Measurements from ENCODE around the gene VAC14.
"Not testable (repeated sequence)": the region's sequence is repeated elsewhere in the genome, so short reads cannot be mapped to it uniquely, and the experiment has no call there.

The VAC14 gene

GRCh38 chr16:70675851-70676513 lies 125.0 kb downstream of the VAC14 start:
- Histone ChIP-seq H4K8ac (ENCODE audit: low read depth, low read length) (no peak overlapping the region), H3K9me3 (ENCODE audit: insufficient read depth, low read depth, low read length) (peaks cover 3% of the 10 kb centered on the region), H2BK12ac (ENCODE audit: low read length) (no peak overlapping the region), H3K27ac (ENCODE audit: low read depth, low read length) (no peak overlapping the region), H3K27me3 (ENCODE audit: insufficient read depth, low read length) (no peaks in the 10 kb centered on the region), H3K4ac (ENCODE audit: low read depth, low read length) (no peak overlapping the region), H2AK5ac (ENCODE audit: low read length) (no peak overlapping the region), H4K91ac (ENCODE audit: low read depth, low read length) (no peak overlapping the region), H3K79me2 (ENCODE audit: control insufficient read depth, insufficient read depth, low read length, poor library complexity) (peaks cover 2% of the 10 kb centered on the region), H4K12ac (ENCODE audit: low read depth, low read length) (no peak overlapping the region), H3K4me2 (ENCODE audit: low read length) (no peak overlapping the region), H2AFZ (ENCODE audit: insufficient read depth, low read length, poor library complexity) (no peak overlapping the region), H3K4me1 (ENCODE audit: control insufficient read depth in 1 of 2, insufficient read depth in 2 of 2, low read length in 2 of 2) (peaks cover under 1 to 1% of the 10 kb centered on the region in 2 experiments), H3K18ac (ENCODE audit: low read length) (no peak overlapping the region), H3K9ac (ENCODE audit: low read length) (no peak overlapping the region), H3K36me3 (ENCODE audit: control insufficient read depth in 1 of 2, insufficient read depth in 2 of 2, low read length in 2 of 2) (peaks cover 75% of the 10 kb centered on the region in 2 experiments), H3K4me3 (ENCODE audit: low read depth, low read length) (no peak overlapping the region), H2BK5ac (ENCODE audit: low read depth, low read length, poor library complexity) (no peak overlapping the region), H2BK120ac (ENCODE audit: insufficient read depth, low read length, poor library complexity) (no peak overlapping the region), H3K23ac (ENCODE audit: low read length) (no peak overlapping the region), H3K79me1 (ENCODE audit: low read length) (no peaks in the 10 kb centered on the region), H3K14ac (ENCODE audit: low read length) (no peak overlapping the region)
- WGBS (ENCODE audit: extremely low coverage, insufficient coverage, insufficient read length): no CpG with 5 or more reads among the region's 7 CpGs
- DNase-seq: no peak

GRCh38 chr16:70674221-70675014 lies 126.5 kb downstream of the VAC14 start:
- no peak for DNase-seq
- H3K4me1 ChIP-seq (ENCODE audit: control insufficient read depth in 1 of 2, insufficient read depth in 2 of 2, low read length in 2 of 2): no peaks in the 10 kb centered on the region
- no CpG with 5 or more reads among the region's 18 CpGs for WGBS (ENCODE audit: extremely low coverage, insufficient coverage, insufficient read length)
- no peak overlapping the region for H3K23ac ChIP-seq (ENCODE audit: low read length)
- peaks cover 67 to 78% of the 10 kb centered on the region in 2 experiments for H3K36me3 ChIP-seq (ENCODE audit: control insufficient read depth in 1 of 2, insufficient read depth in 2 of 2, low read length in 2 of 2)
- H3K4me2 ChIP-seq (ENCODE audit: low read length): no peak overlapping the region
- H4K12ac ChIP-seq (ENCODE audit: low read depth, low read length): no peak overlapping the region
- H3K4me3 ChIP-seq (ENCODE audit: low read depth, low read length): no peak overlapping the region
- H2AK5ac ChIP-seq (ENCODE audit: low read length): no peak overlapping the region
- H4K91ac ChIP-seq (ENCODE audit: low read depth, low read length): no peak overlapping the region
- H3K14ac ChIP-seq (ENCODE audit: low read length): no peak overlapping the region
- H3K4ac ChIP-seq (ENCODE audit: low read depth, low read length): no peak overlapping the region
- no peak overlapping the region for H3K9ac ChIP-seq (ENCODE audit: low read length)
- H2BK12ac ChIP-seq (ENCODE audit: low read length): no peak overlapping the region
- H2BK120ac ChIP-seq (ENCODE audit: insufficient read depth, low read length, poor library complexity): no peak overlapping the region
- H3K79me2 ChIP-seq (ENCODE audit: control insufficient read depth, insufficient read depth, low read length, poor library complexity): no peaks in the 10 kb centered on the region
- no peak overlapping the region for H4K8ac ChIP-seq (ENCODE audit: low read depth, low read length)
- H3K79me1 ChIP-seq (ENCODE audit: low read length): no peaks in the 10 kb centered on the region
- no peak overlapping the region for H3K18ac ChIP-seq (ENCODE audit: low read length)
- H2AFZ ChIP-seq (ENCODE audit: insufficient read depth, low read length, poor library complexity): no peak overlapping the region
- no peak overlapping the region for H3K27ac ChIP-seq (ENCODE audit: low read depth, low read length)
- peaks cover 3% of the 10 kb centered on the region for H3K9me3 ChIP-seq (ENCODE audit: insufficient read depth, low read depth, low read length)
- no peak overlapping the region for H2BK5ac ChIP-seq (ENCODE audit: low read depth, low read length, poor library complexity)
- H3K27me3 ChIP-seq (ENCODE audit: insufficient read depth, low read length): no peaks in the 10 kb centered on the region

- H3K18ac ChIP-seq (ENCODE audit: low read length); H3K4me1 ChIP-seq (ENCODE audit: control insufficient read depth in 1 of 2, insufficient read depth in 2 of 2, low read length in 2 of 2); H3K4ac ChIP-seq (ENCODE audit: low read depth, low read length); H2AK5ac ChIP-seq (ENCODE audit: low read length); H3K27me3 ChIP-seq (ENCODE audit: insufficient read depth, low read length); H3K14ac ChIP-seq (ENCODE audit: low read length); DNase-seq; H4K91ac ChIP-seq (ENCODE audit: low read depth, low read length); H4K12ac ChIP-seq (ENCODE audit: low read depth, low read length); H2BK12ac ChIP-seq (ENCODE audit: low read length); H3K23ac ChIP-seq (ENCODE audit: low read length); H2AFZ ChIP-seq (ENCODE audit: insufficient read depth, low read length, poor library complexity); H2BK120ac ChIP-seq (ENCODE audit: insufficient read depth, low read length, poor library complexity); H3K79me2 ChIP-seq (ENCODE audit: control insufficient read depth, insufficient read depth, low read length, poor library complexity); H3K9me3 ChIP-seq (ENCODE audit: insufficient read depth, low read depth, low read length); H3K27ac ChIP-seq (ENCODE audit: low read depth, low read length); H3K79me1 ChIP-seq (ENCODE audit: low read length); H4K8ac ChIP-seq (ENCODE audit: low read depth, low read length); H3K4me3 ChIP-seq (ENCODE audit: low read depth, low read length); H3K9ac ChIP-seq (ENCODE audit: low read length); H2BK5ac ChIP-seq (ENCODE audit: low read depth, low read length, poor library complexity); H3K4me2 ChIP-seq (ENCODE audit: low read length): not testable (repeated sequence)
- whole genome bisulfite sequencing (ENCODE audit: extremely low coverage, insufficient coverage, insufficient read length): no CpG with 5 or more reads among the region's 4 CpGs
- H3K36me3 ChIP-seq (ENCODE audit: control insufficient read depth in 1 of 2, insufficient read depth in 2 of 2, low read length in 2 of 2): peaks cover 51 to 63% of the 10 kb centered on the region in 2 experiments
Measured at GRCh38 chr16:70670938-70671337, 130.0 kb downstream of the VAC14 start.

GRCh38 chr16:70670175-70670574 lies 130.8 kb downstream of the VAC14 start:
- Histone ChIP-seq H2BK5ac (ENCODE audit: low read depth, low read length, poor library complexity) (no peak overlapping the region), H3K79me1 (ENCODE audit: low read length) (no peaks in the 10 kb centered on the region), H3K9ac (ENCODE audit: low read length) (no peak overlapping the region), H4K12ac (ENCODE audit: low read depth, low read length) (no peak overlapping the region), H3K36me3 (ENCODE audit: control insufficient read depth in 1 of 2, insufficient read depth in 2 of 2, low read length in 2 of 2) (peaks cover 51 to 66% of the 10 kb centered on the region in 2 experiments), H2AK5ac (ENCODE audit: low read length) (no peak overlapping the region), H3K4me2 (ENCODE audit: low read length) (no peak overlapping the region), H3K23ac (ENCODE audit: low read length) (no peak overlapping the region), H3K4me3 (ENCODE audit: low read depth, low read length) (no peak overlapping the region), H3K4me1 (ENCODE audit: control insufficient read depth in 1 of 2, insufficient read depth in 2 of 2, low read length in 2 of 2) (no peaks in the 10 kb centered on the region), H4K91ac (ENCODE audit: low read depth, low read length) (no peak overlapping the region), H3K18ac (ENCODE audit: low read length) (no peak overlapping the region), H2BK12ac (ENCODE audit: low read length) (no peak overlapping the region), H3K4ac (ENCODE audit: low read depth, low read length) (no peak overlapping the region), H3K27me3 (ENCODE audit: insufficient read depth, low read length) (no peaks in the 10 kb centered on the region), H3K27ac (ENCODE audit: low read depth, low read length) (no peak overlapping the region), H3K79me2 (ENCODE audit: control insufficient read depth, insufficient read depth, low read length, poor library complexity) (no peaks in the 10 kb centered on the region), H3K14ac (ENCODE audit: low read length) (no peak overlapping the region), H3K9me3 (ENCODE audit: insufficient read depth, low read depth, low read length) (no peaks in the 10 kb centered on the region), H2AFZ (ENCODE audit: insufficient read depth, low read length, poor library complexity) (no peak overlapping the region), H2BK120ac (ENCODE audit: insufficient read depth, low read length, poor library complexity) (no peak overlapping the region), H4K8ac (ENCODE audit: low read depth, low read length) (no peak overlapping the region)
- WGBS (ENCODE audit: extremely low coverage, insufficient coverage, insufficient read length): no CpG with 5 or more reads among the region's 2 CpGs
- no peak for DNase-seq
